ENCODE measurements around the gene RICTOR.

DNA sequence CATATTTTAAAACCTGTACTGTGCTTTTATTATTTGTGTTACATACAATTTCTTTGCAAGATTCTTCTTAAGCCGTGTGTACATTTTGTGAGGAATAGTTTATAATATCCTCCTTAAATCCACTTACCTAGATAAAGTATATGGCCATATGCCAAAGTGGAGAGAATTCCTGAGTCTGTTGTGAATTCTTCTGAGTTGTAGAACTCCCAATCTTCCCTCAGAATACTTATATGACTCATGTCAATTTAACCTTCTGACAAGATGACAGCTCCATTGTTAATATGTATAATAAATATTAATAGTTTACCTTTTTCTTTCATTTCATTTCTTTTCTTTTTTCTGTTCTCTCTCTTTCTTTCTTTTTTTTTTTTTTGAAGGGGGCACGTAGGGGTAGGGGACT is 6.0 kb upstream of the RICTOR start:
- TF ChIP-seq POLR2A (IDR thresholded peaks at IDR 0.05) (no peak), CTCF (IDR thresholded peaks at IDR 0.05) (no peak)

Data from lower leg skin (tissue), 3 donors.